Measurements from ENCODE around the gene CLDN22.
"Not testable (repeated sequence)": the region's sequence is repeated elsewhere in the genome, so short reads cannot be mapped to it uniquely, and the experiment has no call there.

The CLDN22 gene

GRCh38 chr4:183329954-183330742, 10.1 kb upstream of the CLDN22 start:
- Histone ChIP-seq H3K4me3 (no peak overlapping the region), H3K27ac (no peak overlapping the region)
- TF ChIP-seq, protein P1, sequence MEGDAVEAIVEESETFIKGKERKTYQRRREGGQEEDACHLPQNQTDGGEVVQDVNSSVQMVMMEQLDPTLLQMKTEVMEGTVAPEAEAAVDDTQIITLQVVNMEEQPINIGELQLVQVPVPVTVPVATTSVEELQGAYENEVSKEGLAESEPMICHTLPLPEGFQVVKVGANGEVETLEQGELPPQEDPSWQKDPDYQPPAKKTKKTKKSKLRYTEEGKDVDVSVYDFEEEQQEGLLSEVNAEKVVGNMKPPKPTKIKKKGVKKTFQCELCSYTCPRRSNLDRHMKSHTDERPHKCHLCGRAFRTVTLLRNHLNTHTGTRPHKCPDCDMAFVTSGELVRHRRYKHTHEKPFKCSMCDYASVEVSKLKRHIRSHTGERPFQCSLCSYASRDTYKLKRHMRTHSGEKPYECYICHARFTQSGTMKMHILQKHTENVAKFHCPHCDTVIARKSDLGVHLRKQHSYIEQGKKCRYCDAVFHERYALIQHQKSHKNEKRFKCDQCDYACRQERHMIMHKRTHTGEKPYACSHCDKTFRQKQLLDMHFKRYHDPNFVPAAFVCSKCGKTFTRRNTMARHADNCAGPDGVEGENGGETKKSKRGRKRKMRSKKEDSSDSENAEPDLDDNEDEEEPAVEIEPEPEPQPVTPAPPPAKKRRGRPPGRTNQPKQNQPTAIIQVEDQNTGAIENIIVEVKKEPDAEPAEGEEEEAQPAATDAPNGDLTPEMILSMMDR (IDR thresholded peaks at IDR 0.05), result no peak
- no peak for DNase-seq (ENCODE audit: low spot score)

GRCh38 chr4:183329244-183329643, 9.2 kb upstream of the CLDN22 start:
- H3K4me3 ChIP-seq, result no peak overlapping the region
- no peak overlapping the region for H3K27ac ChIP-seq
- DNase-seq (ENCODE audit: low spot score), result no peak
- TF ChIP-seq, protein P1 (IDR thresholded peaks at IDR 0.05), result no peak

DNA sequence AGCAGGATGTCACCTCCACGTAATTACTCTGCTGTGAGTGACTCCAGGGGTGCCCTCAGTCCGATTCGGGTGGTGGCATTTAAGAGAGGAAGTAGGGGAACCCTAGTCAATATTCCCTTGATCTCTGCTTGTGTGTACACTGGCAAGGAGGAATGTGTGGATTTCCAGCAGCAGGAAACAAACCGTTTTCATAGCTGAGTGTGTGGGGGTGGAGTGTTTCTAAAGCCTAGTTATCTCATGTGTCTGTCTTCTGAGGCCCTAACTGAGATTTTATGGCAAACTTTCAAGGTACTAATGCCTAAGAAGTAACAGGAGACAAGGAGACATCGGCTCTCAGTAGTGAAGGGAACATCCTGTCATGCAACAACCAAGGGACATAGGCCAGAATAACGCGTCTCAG, 8.8 kb upstream of the CLDN22 start:
- TF ChIP-seq, protein P1 (IDR thresholded peaks at IDR 0.05), result no peak
- no peak for DNase-seq (ENCODE audit: low spot score)
- Histone ChIP-seq H3K4me3 (no peak overlapping the region), H3K27ac (no peak overlapping the region)

- Histone ChIP-seq H3K27ac (no peak overlapping the region), H3K4me3 (no peak overlapping the region)
- TF ChIP-seq, protein P1 (IDR thresholded peaks at IDR 0.05), result no peak
- DNase-seq (ENCODE audit: low spot score), result no peak
These were observed 7.8 kb upstream of the CLDN22 start for GRCh38 chr4:183327827-183328226.

- TF ChIP-seq, protein P1 (IDR thresholded peaks at IDR 0.05), result no peak
- Histone ChIP-seq H3K4me3 (no peak overlapping the region), H3K27ac (no peak overlapping the region)
- DNase-seq (ENCODE audit: low spot score), result no peak
These were observed 6.8 kb upstream of the CLDN22 start for GRCh38 chr4:183326853-183327252.

- H3K4me3 ChIP-seq; H3K27ac ChIP-seq; DNase-seq (ENCODE audit: low spot score): not testable (repeated sequence)
These were observed 6.3 kb upstream of the CLDN22 start for GRCh38 chr4:183326387-183326786.

DNA sequence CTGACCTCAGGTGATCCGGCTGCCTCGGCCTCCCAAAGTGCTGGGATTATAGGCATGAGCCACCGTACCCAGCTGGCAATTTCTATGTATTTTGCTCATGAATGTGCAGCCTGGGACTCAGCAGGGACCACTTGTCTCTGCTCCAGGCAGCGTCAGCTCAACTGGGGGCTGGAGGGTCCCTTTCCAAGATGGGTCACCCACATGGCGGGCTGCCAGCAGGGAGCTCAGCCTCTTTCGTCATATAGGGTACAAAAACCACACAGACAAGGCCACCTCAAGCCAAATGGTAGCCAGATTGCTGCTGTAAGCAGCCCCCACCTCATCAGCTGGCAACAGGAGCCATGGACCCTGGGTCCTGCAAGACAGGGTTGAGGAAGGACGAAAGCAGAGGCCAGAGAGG, 4.5 kb upstream of the CLDN22 start:
- TF ChIP-seq, protein P1 (IDR thresholded peaks at IDR 0.05), result no peak
- Histone ChIP-seq H3K4me3 (no peak overlapping the region), H3K27ac (no peak overlapping the region)
- no peak for DNase-seq (ENCODE audit: low spot score)

GRCh38 chr4:183324056-183324455, 4.0 kb upstream of the CLDN22 start:
- DNase-seq (ENCODE audit: low spot score); H3K4me3 ChIP-seq; H3K27ac ChIP-seq: not testable (repeated sequence)

Measured in coronary artery (tissue), 2 donors.